Left forelimb (tissue), 1 donor: ENCODE data around the gene SDS.
"Not testable (repeated sequence)": the region's sequence is repeated elsewhere in the genome, so short reads cannot be mapped to it uniquely, and the experiment has no call there.

Source experiments
- DNase-seq: peaks from one replicate; pipeline ENCODE4 v3.0.0-alpha.2; 2018; ENCODE audit warnings: low spot score

SDS gene

GRCh38 chr12:113374823-113375428, 28.8 kb downstream of the SDS start:
- DNase-seq = no peak

DNA sequence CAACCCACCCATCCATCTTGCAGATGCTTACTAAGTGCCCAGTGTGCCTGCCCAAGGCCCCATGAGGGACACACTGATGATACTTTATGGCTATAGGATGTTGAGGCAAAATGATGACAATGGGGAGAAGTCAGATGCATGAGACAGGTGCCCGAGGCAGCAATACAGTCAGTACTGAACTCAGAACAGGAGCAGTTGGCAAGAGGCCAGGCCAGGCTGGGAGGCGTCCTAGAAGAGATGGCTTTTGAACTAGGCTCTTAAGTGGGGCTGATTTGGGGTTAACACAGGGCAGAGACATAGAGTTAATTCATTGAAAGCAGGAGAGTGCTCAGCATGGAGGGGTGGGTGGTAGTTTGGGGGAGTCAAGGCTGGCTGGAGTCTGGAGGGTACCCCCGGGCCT, 29.7 kb downstream of the SDS start:
- DNase-seq = no peak

DNA sequence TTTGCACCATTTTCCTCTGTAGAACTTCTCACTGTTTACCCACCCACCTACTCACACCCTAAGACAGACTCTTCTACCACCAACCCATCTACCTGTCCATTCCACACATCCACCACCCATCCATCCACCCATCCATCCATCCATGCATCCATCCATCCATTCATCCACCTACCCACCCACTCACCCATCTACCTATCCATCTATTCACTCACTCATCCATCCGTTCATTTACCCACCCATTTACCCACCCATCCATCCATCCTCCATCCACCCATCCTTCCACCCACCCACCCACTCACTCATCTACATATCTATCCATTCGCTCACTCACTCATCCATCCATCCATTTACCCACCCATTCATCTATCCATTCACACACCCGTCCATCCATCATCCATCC, 30.2 kb downstream of the SDS start:
- no peak for DNase-seq

GRCh38 chr12:113372371-113372770, 31.3 kb downstream of the SDS start:
- DNase-seq = no peak

- DNase-seq = no peak
Observed at GRCh38 chr12:113371808-113372207, 31.9 kb downstream of the SDS start.

DNA sequence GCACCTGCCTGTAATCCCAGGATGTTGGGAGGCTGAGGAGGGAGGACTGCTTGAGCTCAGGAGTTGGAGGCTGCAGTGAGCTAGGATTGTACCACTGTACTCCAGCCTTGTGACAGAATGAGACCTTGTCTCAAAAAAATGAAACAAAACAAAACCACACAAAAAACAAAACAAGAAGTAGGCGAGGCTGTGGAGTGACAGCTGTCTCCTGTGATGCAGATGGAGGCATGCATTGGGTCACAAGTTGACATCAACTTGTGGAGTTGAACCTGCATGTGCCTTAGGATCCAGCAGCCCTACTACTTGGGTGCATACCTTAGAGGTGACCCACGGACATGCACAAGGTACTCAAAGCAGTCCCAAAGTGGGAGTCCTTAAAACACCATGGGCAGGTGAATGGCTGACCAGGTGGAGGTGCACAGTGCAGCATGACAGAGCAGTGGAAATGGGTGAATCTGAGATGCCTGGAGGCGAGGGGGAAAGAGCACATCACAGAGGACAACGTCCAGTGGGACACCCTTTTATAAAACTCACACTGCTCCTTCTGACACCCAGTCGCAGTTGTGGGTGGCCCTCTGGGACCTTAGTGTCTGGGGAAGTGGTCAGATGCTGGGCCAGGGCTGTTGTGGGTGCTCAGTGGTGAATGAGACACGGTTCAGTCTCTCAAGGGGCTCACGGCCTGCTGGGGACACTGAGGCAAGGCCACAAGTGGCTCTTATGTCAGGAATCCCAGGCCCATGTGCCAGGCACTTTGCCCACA, 32.6 kb downstream of the SDS start:
- DNase-seq = no peak

DNA sequence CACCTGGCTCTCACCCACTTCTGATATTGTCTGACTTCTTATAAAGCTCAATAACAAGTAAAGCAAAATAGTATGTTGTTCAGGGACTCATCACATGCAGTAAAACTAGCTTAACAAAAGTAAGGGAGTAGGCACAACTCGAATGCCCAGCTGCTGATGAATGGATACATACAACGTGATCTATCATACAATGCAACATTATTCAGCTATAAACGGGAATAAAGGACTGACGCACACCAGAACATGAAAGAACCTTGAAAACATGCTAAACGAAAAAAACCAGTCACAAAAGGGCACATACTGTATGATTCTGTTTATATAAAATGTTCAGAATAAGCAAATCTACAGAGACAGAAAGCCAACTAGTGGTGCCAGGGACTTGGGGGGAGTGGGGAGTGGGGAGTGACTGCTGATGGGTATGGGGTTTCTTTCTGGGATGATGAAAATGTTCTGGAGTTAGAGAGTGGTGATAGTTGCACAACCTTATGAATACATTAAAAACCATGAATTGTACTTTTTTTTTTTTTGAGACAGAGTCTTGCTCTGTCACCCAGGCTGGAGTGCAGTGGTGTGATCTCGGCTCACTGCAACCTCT, 34.2 kb downstream of the SDS start:
- no peak for DNase-seq

DNA sequence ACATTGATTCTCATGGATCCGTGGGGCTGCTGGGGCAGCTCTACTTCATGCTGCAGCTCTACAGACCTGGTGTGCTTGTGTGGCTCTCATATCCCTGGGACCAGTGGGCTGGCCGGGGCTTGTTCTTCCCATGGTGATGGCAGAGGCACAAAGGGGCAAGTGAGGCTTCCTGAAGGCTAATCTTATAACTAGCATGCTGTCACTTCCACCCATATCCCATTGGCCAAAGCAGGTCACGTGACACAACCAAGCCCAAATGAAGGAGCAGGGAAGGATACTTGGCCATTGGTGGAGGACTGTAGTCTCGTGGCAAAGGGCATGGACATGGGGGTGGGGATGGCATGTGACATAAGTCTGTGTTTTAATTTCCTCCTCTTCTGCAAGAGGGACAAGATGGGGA, 35.4 kb downstream of the SDS start:
- no peak for DNase-seq

DNA sequence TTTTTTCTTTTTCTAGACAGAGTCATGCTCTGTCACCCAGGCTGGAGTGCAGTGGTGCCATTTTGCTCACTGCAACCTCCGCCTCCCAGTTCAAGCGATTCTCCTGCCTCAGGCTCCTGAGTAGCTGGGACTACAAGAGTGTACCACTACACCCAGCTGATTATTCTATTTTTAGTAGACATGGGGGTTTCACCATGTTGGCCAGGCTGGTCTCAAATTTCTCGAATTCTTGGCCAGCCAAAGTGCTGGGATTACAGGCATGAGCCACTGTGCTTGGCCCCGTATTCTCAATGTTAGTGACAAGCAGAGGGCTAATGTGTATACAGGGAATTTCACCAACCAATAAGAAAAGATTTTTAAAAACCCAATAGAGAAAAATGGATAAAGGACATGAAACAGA, 36.9 kb downstream of the SDS start:
- DNase-seq = no peak

GRCh38 chr12:113365639-113366395, 37.9 kb downstream of the SDS start:
- DNase-seq = no peak

DNA sequence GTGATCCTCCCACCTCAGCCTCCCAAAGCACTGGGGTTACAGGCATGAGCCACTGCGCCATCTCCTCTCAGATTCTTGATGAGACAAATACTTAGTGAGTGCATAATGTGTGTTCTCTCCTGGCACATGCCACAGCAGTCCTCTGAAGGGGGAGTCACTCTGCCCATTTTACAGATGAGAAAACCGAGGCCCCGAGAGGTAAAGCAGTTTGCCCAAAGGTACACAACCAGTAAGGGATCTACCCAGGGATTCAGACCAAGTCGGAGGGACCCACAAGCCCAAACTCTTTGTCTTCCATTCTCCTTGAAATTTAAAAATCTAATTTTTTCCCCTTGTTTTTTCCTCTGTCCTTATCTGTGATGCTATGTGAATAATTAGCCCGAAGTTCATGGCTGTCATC, 39.0 kb downstream of the SDS start:
- no peak for DNase-seq

DNA sequence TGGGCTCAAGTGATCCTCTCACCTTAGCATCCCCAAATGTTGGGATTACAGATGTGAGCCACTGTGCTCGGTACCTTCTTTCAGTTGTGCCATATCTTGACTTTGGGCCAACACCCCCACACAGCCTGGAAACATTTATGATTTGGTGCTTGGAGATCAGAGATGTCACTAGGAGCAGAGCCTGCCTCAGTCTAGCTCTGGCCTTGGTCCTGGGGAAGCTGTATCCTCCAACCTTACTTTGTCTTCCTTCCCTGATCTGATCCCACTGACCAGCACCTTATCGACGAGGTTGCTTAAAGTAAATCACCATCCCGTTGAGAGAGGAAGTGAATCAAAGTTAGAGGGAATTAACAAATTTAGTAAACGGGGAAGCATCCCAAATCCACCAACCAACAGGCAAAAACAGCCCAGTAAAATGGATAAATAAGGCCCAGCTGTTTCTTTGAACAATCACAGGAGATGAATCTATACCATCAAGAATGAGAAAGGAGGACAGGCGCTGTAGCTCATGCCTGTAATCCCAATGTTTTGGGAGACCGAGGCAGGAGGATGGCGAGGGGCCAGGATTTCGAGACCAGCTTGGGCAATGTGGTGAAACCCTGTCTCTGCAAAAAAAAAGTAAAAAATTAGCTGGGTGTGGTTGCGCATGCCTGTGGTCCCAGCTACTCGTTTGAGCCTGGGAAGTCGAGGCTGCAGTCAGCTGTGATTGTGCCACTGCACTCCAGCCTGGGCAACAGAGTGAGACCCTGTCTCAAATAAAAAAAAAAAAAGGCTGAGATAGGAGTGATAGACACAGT, 41.9 kb downstream of the SDS start:
- no peak for DNase-seq

DNA sequence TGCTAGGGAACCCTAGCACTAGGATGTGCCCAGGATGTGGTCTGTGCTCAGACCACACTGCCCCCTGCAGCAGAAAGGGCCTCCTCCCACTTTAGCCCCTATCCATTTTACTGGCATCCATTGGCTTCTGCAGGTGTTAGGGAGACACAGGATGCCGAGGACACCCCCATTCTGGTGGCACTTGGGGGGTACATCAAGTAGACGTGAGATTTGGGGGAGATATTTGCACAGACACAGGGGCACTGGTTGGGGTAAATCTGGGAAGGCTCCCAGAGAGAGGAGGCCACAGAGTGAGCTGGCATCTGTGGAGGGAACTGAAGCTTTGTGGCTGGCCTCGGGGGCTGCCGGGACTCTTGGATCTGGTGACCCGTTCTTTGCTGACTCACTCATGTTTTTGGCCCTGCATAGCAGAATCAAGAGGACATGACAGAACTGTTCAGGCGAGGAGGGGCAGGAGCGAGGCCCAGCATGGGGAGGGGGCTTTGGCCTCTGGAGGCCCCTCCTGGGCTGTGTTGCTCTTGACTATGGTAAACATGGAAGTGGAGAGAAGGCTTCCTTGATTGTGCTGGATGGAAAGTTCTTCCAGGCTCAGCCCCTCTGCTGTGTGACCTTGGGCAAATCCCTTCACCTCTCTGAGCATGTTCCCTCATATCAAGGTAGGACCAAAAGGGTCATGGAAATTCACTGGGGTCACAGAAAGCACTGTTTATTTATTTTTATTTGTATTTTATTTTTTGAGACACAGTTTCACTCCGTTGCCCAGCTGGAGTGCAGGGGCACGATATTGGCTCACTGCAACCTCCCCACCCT, 43.5 kb downstream of the SDS start:
- DNase-seq = no peak

DNA sequence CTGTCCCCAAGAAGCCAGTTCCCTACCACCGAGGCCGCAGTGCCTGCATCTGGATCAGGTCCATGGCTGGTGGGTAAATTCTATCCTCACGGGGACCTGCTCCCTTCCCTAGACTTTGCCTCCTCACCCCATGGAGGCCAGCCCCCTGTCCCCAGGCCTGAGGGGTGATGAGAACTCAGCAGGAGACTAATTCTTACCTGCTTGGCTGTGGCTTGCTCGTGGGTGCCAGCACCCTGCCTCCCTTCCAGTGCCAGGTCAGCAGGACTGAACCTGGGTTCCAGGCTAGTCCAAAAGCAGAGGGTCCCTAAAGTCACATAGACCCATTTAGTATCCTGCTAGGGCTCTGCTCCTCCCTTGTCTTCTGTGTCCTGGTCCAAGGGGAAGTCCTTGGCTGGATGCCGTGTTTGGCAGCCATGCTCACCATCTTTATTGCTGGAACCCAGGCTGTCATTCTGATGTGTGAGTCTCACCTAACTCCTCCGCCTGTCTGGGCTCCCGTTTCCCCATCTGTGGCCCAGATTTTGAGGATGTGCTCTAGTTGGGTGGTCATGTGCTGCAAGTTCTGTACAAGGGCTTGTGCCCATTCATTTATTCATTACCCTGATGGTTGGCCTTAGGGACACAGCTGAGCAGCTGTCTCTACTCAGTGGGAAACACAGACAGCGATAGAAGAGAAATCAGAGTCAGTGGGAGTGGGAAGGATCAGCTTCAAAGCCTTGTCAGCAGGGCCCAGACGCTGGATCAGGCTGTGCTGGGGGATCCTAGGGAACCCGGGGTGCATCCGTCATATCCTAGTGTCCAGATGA, 44.4 kb downstream of the SDS start:
- no peak for DNase-seq

DNA sequence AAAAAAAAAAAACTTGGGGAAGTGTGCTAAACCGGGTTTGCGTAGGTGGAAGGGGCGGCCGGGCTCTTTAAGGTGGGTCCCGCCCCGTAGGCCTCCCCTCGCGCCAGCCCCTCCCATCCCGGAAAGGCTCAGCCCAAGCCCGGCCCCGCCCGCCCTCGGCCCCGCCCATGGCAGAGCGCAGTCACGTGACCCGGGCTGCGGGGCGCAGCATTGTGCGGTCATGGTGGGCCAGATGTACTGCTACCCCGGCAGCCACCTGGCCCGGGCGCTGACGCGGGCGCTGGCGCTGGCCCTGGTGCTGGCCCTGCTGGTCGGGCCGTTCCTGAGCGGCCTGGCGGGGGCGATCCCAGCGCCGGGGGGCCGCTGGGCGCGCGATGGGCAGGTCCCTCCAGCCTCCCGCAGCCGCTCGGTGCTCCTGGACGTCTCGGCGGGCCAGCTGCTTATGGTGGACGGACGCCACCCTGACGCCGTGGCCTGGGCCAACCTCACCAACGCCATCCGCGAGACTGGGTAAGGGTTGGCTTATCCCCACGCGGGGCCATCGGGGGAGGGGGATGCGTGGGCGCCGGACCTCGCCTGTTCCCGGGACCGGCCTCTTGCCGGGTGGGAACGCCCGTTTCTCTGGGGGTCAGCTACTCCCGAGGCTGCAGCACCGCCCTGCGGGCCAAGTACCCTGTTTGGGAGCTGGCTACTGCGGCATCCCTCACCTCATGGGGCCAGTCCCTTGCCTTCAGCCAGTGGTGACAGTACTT, 45.1 kb downstream of the SDS start, which contains the start of gene PLBD2:
TSS of gene PLBD2 (plus strand) at position 207 of the 752 bp plus-strand sequence. CDS start at position 221, 14 bp downstream.
- peak; percentile 96 for DNase-seq

- not testable (repeated sequence) for DNase-seq
Observed at GRCh38 chr12:113354192-113354591, 49.5 kb downstream of the SDS start.

DNA sequence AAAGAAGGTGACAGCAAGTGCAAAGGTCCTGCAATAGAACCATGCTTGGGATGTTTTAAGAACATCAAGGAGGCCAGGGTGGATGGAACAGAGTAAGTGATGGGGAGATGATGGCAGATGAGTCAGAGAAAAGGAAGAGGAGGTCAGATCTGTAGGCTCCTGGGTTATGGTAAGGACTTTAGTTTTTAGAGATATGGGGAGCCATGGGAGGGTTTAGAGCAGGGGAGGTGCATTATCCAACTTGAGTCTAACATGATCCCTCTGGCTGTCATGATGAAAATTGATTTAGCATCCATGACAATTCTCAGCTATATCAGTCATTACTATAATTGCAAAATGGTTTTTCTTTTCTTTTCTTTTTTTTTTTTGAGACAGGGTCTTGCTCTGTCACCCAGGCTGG, 52.6 kb downstream of the SDS start:
- DNase-seq = no peak

DNA sequence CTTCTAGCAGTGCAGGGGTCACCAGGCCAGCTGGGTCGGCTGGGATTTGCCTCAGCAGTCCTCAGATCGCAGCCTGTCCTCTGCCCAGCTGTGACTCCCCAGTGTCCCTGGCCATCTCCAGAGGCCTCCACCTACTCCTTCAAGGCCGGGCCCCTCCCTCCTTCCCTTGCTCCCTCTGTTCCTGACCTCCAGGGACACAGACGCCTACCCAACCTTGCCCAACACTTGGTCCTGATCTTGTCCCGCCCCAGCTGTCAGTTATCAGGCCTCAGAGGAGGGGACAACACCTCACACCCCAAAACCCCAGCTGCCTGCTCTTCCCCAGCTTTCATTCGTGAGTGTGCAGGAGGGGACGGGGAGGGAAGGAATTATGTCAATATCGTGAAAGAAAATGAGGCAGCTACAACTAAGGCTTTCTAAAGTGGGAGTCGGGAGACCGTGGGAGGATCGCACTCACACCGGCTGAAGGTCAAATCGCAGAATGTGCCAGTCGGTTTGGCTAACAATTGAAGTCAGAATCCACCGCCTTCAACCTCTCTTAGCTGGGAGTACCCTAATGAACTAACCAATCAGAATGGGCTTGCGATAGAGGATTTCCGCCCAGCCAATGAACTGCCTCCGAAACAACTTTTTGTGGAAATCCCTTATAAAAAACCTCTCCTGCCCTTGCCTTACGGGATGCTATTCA, 54.7 kb downstream of the SDS start:
- DNase-seq = no peak

DNA sequence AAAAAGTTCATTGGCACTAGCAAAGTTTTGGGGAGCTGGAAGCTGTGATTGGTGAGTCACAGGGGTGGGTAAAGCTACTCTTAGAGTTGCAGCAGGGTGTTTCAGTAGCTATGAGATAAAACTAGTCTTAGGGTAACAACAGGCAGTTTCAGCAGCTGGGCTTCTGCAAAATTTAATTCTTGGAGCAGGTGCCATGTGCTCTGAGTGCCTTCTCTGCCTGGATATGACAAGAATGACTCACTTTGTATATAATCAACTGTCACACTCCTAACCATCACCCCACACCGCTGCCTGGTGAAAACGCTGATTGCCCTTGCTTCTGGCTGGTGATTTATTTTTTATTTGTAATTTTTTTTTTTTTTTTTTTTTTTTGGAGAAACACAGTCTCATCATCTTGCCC, 55.8 kb downstream of the SDS start:
- DNase-seq = no peak
